Stimulated activated CD8-positive, alpha-beta memory T cell treated with anti-CD3 and anti-CD28 coated beads, Interleukin-2, amount 100 ng/mL, for 48 hours (primary cell): ENCODE measurements around the gene TPCN1.

Experiments used
- DNase-seq, 2 donors: peaks; one replicate each; pipeline ENCODE4 v3.0.0-alpha.2; 2020; ENCODE audit warnings: low read depth in 2 of 2

The TPCN1 gene

DNA sequence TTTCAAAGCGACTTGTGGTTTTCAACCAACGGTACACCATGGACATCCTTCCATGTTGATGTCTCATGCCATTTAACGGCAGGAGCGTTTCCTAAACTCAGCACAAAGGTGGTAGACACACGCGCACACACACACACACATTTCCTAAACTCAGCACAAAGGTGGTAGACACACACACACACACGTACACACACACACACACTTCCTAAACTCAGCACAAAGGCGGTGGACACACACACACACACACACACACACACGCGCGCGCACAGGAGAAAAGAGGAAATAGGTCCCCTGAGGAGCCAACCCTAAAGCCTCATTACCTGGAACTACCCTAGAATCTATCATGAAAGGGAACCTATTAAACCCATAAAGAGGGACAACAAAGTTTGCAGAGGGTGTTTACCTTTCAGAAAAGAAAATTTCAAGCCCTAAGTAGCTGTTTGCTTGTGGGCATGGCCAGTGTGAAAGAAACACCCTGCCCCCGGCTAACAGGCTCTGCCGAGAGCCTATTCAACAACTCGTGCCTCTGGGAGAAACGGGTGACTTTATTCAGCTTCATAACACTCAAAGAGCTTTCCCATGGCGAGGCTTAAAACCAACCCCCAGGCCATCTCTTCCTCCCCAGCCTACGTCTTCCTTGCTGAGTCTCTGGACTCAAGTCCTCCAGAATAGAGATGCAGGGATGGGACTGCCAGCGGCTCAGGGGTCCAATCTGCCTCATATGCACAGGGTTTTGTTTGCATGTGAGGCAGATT, 81.8 kb downstream of the TPCN1 start:
- no peak for DNase-seq

DNA sequence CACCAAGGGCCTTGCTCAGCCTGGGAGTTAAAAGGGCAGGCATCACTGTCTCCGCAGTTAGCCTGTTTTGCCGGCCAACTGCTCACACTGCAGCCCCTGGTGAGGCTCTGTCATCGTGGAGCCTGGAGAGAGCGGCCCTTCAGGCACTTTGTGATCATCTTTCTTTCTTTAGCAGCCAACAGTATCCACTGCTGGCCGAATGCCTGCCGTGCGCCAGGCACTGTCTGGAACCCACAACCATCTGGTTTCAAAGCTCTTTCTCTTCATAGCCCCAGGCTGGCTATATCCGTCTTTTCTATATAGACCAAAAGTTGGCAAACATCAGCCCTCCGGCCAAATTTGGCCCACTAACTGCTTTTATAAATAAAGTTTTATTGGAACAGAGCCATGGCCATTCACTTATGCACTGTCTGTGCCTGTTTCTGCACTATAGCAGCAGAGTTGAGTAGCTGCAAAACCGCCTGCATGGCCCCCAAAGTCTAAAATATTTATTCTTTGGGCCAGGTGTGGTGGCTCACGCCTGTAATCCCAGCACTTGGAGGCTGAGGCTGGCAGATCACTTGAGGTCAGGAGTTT, 84.1 kb downstream of the TPCN1 start:
- no peak for DNase-seq

DNA sequence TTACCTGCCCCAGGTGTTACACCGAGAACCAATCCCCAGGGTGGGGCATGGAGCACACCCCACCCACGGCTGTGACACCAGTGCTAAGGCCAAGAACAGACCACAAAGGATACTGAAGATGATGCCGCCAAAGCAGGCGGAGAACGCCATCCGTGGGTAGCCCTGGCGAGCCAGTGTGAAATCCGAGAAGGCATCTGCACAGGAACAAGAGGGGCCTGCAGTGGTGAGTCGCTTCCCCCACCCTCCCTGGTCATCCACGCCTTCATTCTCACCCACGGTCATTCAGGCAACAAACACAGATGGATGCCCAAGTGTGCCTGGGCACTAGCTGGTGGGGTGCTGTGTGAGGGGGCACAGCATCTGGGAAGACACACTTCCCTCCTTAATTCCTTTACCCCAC, 85.1 kb downstream of the TPCN1 start:
- no peak for DNase-seq

DNA sequence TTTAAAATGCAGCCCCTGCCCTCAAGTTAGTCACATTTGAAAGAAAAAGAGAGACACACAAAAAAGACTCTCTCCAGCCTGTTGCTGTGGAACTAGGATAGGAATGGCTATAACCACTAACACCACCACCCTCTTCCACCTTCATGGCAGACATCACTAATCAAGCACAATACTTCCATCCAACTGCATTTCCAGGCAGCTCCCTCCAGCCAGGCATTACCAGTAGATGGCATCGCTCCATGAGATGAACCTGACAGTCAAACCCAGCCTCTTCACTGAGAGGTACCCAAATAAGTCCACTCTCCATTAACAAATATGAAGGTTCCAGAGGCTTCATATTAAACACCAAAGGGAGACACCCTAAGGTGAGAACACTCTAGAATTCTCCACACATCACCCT, 89.2 kb downstream of the TPCN1 start:
- no peak for DNase-seq

DNA sequence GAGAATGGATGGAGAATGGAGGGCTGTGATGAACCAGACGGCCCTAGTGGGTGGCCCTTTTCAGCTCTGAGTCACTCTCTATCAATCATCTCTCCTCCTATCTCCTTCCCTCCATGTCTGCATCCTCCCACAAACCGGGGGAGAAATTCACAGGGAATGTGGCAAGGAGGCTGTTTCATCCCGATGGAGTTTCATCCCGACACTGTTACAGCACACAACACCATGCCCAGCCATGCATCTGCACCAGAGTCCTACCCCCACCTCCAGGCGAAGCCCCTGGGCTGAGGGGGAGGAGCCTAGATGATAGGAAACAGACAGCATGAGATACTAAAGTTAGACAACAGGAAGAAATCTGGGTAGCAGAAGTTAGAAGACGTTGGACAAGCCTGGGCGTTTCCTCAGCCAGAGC, 92.9 kb downstream of the TPCN1 start:
- DNase-seq: no peak

DNA sequence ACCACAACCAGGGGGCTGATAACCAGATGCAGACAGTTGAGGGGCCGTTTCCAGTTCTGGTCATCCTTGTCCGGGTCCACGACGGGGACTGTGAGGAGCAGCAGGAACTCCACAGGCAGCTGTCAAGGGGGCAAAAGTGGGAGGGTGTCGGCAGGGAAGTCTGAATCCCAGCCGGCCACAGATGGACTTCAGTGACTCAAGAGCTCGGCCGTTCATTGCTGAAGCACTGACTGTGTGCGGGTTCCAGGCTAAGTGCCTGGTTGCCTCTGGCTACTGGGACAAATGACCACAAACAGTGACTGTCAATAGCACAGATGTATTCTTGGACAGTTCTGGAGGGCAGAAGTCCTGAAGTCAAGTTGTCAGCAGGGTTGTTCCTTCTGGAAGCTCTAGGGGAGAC, 94.1 kb downstream of the TPCN1 start:
- no peak for DNase-seq

DNA sequence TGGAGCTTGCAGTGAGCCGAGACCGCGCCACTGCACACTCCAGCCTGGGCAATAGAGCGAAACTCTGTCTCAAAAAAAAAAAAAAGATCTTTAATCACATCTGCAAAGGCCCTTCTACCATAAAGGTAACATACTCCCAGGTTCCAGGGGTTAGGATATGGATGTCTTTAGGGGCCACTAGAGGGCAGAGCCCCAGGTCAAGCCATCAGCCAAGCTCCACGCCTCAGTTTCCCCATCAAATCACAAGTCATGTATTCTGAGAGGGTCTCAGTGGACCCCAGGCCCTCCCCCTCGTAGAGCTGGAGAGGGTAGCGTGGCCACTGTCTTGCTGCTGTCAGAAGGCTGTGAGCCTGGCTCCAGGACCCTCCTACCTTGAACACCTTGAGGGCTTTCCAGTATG, 94.9 kb downstream of the TPCN1 start:
- no peak for DNase-seq

DNA sequence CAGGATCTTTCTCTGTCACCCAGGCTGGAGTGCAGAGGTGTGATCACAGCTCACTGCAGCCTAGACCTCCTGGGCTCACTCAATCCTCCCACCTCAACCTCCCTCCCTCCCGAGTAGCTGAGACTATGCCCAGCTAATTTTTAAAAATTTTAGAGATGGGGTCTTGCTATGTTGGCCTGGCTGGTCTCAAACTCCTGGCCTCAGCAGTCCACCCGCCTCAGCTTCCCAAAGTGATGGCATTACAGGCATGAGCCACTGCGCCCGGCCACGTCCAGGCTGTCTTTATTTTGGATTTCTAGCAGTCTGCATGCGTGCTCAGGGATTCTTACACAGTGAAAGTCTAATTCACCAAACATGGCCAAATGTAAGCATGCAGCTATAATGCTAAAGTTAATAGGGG, 95.9 kb downstream of the TPCN1 start:
- no peak for DNase-seq

DNA sequence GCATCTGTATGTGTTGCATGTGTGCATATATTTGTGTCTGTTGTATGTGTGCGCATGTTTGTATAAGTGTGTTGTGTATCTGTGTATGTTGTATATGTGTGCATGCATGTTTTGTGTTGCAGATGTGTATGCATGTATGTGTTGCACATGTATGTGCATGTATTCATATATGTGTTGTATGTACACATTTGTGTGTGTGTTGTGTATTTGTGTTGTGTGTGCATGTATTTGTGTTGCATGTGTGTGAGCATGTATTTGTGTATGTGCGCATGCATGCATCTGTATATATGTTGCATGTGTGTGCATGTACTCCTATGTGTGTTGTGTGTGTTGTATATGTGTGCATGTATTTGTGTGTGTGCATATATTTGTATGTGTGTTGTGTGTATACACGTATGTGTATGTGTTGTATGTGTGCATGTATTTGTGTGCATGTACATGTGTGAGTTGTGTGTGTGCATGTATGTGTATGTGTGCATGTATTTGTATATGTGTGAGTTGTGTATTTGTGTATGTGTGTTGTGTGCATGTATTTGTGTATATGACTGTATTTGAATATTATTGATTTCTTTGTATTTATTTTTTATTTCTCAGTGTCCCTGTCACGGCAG, 96.9 kb downstream of the TPCN1 start:
- DNase-seq: no peak

DNA sequence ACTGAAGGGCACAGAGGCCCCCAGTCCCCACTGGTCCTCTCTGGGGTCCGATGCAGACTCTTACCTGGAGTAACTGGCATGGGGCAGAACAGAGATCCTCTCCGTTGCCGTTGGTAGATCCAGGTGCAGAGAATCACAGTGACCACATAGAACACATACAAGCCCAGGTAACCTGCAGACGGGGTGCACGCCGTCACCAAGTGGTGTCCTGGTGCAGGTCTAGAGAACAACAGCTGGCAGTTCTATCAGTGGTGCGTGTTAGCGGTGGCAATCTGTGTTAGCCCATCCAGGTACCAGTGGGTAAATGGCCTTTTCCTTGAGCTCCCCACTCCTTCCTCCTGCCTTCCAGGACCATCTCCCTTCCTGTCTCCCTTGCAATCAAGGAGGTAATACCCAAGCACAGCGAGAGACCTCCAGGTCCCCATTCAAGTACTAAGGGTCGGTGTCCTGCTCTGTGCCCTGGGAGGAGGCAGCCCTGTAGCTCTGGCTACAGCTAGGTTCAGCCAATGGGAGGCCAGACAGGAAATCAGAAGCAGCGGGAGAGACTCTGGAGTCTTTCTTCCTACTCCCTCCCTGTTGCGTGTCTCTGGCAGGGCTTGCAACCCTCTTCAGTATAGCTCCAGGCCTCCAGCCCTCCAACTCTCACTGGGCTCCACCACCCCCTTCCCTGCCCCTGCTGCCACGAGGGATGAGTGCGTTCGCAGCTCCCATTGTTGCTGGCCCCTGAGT, 97.8 kb downstream of the TPCN1 start:
- DNase-seq: no peak

DNA sequence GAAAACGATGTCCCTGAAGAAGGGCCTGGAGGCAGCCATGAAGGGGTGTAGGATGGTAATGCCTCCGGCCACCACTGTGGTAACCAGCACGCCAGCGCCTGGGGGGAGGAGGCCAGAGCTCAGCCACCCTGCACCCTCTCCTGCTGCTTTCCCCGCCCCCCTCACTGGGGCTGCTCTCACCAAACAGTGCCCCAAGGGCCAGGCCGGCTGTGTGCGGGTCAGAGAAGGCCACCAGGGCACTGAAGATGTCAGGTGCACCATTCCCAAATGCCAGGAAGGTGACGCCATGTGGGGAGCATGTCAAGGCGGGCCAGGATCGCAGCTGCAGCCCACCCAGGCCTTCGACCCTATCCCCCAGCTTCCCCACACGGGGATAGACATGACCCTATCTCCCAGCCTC, 99.1 kb downstream of the TPCN1 start:
- no peak for DNase-seq

DNA sequence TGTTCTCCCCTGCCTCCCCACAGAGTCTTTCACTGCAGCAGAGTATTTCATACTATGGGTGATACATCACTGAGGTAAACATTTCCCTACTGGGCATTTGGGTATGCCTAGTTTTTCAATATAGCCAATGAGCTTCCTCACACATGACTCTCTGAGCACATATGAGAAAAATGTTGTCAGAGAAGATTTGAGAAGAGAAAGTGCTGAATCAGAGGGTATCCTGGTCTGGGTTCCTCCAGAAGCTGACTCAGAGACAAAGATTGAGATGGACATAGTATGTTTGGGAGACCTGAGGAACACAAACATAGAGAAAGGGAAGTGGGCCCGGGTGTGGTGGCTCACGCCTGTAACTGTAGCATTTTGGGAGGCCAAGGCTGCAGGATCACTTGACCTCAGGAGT, 101.1 kb downstream of the TPCN1 start:
- no peak for DNase-seq

DNA sequence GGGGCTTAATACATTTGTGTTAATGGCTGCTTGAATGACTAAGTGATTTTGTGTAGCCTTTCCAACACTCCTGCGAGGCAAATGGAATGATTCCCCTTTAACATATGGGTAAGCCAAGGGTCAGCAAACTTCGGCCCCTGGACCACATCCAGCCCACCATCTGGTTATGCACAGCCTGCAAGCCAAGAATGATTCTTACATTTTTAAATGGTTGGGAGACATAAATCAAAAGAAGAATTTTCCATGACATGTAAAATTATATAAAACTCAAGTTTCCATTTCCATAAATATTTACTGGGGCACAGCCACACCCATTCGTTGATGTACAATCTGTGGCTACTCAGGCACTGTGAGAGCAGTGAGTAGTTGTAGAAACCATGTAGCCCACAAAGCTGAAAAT, 104.7 kb downstream of the TPCN1 start:
- DNase-seq: no peak

DNA sequence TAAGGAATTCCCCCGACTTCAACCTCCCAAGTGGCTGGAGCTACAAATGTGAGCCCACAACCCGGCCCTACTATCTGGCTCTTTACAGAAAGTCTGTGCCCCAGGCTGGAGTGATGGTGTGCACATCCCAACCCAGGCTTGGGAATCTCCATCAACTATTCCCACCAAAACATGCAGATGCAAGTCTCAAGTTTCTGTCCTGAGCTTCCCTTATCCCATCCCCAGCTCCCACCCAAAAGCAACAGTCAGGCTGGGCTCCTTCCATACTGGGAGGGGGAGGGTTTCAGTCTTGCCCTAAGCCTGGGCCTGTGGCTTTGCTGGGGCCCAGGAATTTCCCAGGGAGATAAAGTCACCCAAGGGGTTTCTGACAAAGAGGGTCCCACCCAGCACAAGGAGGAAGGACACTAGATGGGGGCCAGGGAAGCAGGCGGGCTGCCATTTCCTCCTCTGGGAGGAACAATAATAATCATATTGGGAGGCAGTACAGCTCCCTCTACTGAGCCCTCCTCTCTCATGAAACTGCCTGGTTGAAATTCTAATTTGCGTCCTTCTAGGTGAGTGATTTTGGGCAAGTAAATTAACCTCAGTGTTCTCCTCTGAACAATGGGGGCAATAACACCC, 105.6 kb downstream of the TPCN1 start:
- no peak for DNase-seq

DNA sequence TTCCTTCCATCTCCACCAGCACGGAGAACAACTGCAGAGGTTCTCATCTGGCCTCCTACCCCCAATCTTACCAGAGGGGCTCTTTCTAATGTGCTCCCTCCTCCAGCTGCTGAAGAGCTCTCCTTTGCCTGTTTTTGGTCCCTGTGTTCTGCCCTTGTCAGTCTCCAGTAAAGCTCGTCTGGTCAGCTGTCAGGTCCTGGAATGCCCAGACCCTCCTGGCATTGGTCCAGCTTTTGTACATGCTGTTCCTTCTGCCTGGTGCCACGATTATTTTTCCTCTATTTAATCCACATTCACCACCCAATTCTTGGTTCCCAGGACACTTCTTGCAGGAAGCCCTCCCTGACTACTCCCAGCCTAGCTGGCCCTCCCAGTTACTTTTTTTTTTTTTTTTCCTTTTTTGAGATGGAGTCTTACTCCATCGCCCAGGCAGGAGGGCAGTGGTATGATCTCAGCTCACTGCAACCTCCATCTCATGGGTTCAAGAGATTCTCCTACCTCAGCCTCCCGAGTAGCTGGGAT, 107.2 kb downstream of the TPCN1 start:
- DNase-seq: no peak

DNA sequence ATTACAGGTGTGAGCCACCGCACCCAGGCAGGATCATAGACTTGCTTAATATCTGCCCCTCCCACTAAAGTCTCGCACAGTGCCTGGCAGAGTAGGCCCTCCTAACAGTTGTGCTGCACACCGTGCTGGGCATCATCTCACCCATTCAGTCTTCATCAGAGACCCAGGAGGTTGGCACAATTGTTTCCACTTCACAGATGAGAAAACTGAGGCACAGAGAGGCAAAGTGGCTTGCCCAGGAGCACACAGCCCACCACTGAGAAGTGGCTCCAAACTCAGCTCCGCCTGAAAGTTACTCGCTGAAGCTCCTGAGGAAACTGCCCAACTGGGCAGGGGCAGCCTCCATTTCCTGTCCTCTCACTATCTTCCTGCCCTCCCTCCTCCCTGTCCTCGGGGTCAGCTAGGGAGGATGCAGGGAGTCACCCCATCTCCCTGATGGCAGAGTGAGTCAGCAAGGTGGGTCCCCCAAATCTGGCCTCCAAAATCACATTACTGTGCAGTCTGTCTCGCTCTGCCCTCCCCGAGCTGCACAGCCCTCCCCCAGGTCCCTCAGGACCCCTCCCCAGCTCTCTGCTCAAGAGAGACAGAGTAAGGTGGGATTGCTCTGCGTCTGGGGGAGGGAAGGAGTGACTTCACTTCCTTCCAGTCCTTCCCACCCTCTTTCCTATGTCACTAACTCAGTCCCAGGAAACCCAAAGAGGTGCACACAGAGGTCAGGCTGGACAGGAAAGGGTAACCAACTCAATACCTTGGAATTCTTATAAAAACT, 107.9 kb downstream of the TPCN1 start:
- DNase-seq: no peak

DNA sequence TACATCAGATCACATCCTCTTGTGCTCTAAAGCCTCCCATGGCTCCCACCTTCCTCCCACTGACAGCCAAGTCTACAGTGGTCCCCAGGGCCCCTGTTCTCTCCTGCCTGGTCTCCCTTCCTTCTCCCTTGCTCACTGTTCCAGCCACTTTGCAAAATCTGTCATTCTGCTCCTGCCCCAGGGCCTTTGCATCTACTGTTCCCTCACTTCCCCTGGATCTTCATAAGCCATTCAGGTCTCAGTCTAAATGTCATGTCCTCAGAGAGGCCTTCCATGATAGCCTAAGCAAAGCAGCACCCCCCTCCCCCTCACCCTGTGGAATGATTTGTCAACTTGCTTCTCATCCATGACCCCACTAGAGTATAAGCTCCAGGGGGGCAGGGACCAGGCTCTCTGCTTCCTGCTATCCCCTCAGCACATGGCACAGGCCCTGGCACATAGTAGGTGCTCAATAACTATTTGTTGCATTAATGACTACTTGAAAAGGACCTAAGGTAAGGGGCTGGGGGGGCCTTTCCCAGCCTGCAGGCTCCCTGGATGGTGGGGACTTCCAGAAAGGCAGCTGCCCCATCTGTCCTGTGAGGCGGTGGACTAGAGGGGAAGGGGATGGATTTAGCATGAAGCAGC, 108.6 kb downstream of the TPCN1 start:
- DNase-seq: no peak

DNA sequence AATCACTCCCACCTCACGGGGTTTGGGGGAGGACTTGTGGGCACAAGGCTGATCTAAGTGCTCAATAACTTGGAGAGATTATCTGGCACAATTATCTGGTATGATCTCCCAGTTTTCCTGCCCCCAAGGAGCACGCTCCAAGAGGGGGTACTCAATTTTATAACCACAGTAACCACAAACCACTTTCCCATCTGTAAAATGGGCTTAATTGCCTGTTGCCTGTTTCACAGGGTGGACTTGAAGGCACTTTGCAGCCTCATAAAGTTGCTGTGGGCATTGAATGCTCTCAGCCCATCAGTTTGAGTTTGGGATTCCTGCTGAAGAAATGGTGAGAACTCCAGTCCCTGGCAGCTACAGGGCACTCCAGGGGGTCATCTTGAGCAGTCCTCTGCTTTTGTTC, 109.2 kb downstream of the TPCN1 start:
- DNase-seq: no peak

DNA sequence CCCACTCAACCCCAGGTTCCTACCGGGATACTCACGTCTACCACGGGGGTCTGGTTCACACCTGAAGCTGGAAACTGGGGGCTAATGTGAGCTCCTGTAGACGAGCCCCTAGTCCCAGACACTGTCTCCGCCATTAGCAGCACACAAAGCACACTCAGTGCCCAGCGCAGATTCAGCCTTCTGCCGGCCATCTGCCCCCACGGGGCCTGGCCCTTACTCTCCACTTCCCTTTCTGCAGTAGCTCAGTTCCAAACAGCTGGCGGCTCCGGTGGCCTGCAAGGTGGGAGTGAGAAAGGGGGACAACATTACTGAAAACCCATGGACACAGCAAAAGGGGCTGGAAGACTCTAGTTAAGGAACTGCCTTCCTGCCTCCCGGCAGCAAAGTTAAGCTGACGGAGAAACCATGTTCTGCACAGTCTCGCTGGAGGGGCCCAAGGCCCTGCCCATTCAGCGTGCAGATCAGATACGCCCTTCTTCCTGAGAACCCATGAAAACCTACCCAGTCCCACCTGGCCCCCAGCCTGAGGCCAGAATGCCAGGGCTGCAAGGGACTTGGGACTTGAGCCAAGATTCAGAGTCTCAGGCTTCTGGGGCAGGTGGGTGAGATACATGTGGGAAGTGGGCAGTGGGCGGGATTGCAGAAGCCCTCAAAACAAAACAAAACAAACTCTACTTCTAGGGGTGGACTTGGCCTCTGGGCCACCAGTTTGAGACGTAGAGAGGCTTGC, 111.6 kb downstream of the TPCN1 start:
- no peak for DNase-seq

DNA sequence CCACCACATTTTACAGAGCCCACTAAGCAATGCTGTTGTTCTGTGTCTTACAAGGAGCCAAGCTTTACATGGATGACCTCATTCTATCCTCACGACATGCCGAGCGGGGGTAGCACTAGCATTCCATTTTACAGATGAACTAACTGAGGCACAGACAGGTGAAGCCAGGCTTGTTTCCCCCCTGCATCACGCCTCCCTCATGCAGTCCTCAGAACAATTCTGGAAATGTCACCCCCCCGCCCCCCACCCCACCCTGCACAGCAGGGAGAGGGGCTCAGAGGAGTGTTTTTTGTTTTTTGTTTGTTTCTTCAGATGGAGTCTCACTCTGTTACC, 112.1 kb downstream of the TPCN1 start:
- no peak for DNase-seq
